Astrocyte (in vitro differentiated cells and primary cell): Measurements from ENCODE around the gene PPIF.

Experiments
- CTCF ChIP-seq: IDR thresholded peaks from 2 replicates; pipeline ENCODE4 v1.5.1; 2011; ENCODE audit warnings: low read depth, mild to moderate bottlenecking, inconsistent platforms, low read length, moderate library complexity; ENCODE audit not compliant: insufficient read depth
- EZH2 ChIP-seq: IDR thresholded peaks from 2 replicates; pipeline ENCODE4 v1.6.1; 2012; ENCODE audit warnings: mild to moderate bottlenecking, low read length, inconsistent platforms; ENCODE audit not compliant: insufficient read depth

DNA sequence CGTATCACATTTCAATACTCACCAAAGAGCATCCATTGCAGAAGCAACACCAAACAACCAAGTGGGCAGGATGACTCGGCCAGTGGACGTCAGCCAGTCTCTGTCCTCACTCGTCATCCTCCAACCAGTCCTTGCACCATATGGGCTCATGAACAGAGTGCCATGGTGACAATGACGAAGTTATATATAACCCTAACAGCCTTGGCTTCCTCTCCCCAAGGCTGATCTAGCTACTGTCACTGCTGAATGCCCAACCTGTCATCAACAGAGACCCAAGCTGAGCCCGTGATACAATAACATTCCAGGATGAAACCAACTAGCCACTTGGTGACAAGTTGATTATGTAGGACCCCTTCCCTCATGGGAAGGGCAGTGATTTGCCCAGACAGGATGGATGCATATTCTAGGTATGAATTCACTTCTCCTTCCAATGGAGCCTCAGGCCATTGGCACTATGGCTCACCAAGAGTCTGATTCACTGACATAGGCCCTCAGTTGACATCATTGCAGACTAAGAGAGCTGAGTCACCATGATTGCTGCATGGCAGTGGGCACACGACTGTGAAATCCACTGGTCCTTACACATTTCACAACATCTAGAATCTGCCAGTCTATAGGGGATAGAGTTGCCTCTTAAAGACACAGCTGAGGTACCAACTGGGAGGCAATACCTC, 26.3 kb upstream of the PPIF start:
- no peak for TF ChIP-seq EZH2
- no peak for TF ChIP-seq CTCF
